Calu3 (cell line): ENCODE measurements around the gene CCDC177. TPM values are rescaled to one million over a fixed set of nuclear protein-coding genes. Genes with fewer than 3 reads are reported as not detected.

Experiments used
- BruUV-seq: library from RNA; stranded (reverse); fragments of 400-500 nt; replicated peaks from 2 replicates; lab custom pipeline; 2021; lab: Mats Ljungman, UMichigan
- CTCF ChIA-PET: fragments of 300-600 bp; sonication (Branson Sonifier 250); formaldehyde crosslinking; loops from one replicate; lab custom pipeline; 2022; ENCODE audit warnings: antibody characterized with exemption; lab: Charles Lee
- DNase-seq: peaks from one replicate; pipeline ENCODE4 v3.0.0; 2022
- H3K27ac Mint-ChIP-seq: one replicate; pipeline ENCODE4 v1.8.0; 2022; ENCODE audit warnings: mixed read lengths; ENCODE audit not compliant: unreplicated experiment
- H3K27me3 Mint-ChIP-seq: one replicate; pipeline ENCODE4 v1.8.0; 2022; ENCODE audit warnings: mixed read lengths; ENCODE audit not compliant: unreplicated experiment
- H3K36me3 Mint-ChIP-seq: one replicate; pipeline ENCODE4 v1.8.0; 2022; ENCODE audit warnings: mild to moderate bottlenecking, moderate library complexity, mixed read lengths; ENCODE audit not compliant: insufficient read depth, unreplicated experiment
- H3K4me1 Mint-ChIP-seq: one replicate; pipeline ENCODE4 v1.8.0; 2022; ENCODE audit warnings: mild to moderate bottlenecking, low read depth, mixed read lengths; ENCODE audit not compliant: unreplicated experiment
- H3K4me3 Mint-ChIP-seq: one replicate; pipeline ENCODE4 v1.8.0; 2022; ENCODE audit warnings: mild to moderate bottlenecking, low read depth, moderate library complexity, mixed read lengths; ENCODE audit not compliant: unreplicated experiment
- H3K9me3 Mint-ChIP-seq: one replicate; pipeline ENCODE4 v1.8.0; 2022; ENCODE audit warnings: low read depth, mixed read lengths; ENCODE audit not compliant: unreplicated experiment
- CTCF ChIP-seq: fragments of 200-600 bp; IDR thresholded peaks from one replicate; pipeline ENCODE4 v1.8.0; 2022; ENCODE audit warnings: antibody characterized with exemption; ENCODE audit not compliant: unreplicated experiment
- intact Hi-C: fragments of 100-400 bp; cut with micrococcal nuclease; formaldehyde crosslinking; loops from one replicate; pipeline ENCODE4 v1.10.0; 2022; ENCODE audit not compliant: unreplicated experiment
- total RNA-seq: library from RNA; stranded (reverse); gene quantifications from 2 replicates; pipeline ENCODE4 v1.2.3, GENCODE V29; 2022

The CCDC177 gene
- total RNA-seq, 1 experiment from 2014 or later: not detected

GRCh38 chr14:69540654-69541335, 33.9 kb downstream of the CCDC177 start:
- CTCF ChIA-PET: interaction anchor here (0.8 kb wide), 1 partner anchor 12 kb away, joined by 3 read pairs; no protein-coding TSS in a partner anchor
- no peak overlapping the region for H3K27ac Mint-ChIP-seq
- peaks cover 6% of the 10 kb centered on the region for H3K36me3 Mint-ChIP-seq
- no TSS peak for BruUV-seq
- no peak overlapping the region for H3K4me3 Mint-ChIP-seq
- DNase-seq: no peak
- H3K27me3 Mint-ChIP-seq: peaks cover 4% of the 10 kb centered on the region
- peaks cover 11% of the 10 kb centered on the region for H3K4me1 Mint-ChIP-seq
- H3K9me3 Mint-ChIP-seq: no peaks in the 10 kb centered on the region
- intact Hi-C loops: no loop called here
- no peak for TF ChIP-seq CTCF

- no peaks in the 10 kb centered on the region for H3K27me3 Mint-ChIP-seq
- peaks cover 11% of the 10 kb centered on the region for H3K4me1 Mint-ChIP-seq
- CTCF ChIA-PET: interaction anchor here (0.8 kb wide), 1 partner anchor 13 kb away, joined by 3 read pairs; no protein-coding TSS in a partner anchor
- intact Hi-C loops: no loop called here
- no peak for DNase-seq
- peaks cover 6% of the 10 kb centered on the region for H3K36me3 Mint-ChIP-seq
- no peak overlapping the region for H3K4me3 Mint-ChIP-seq
- BruUV-seq: no TSS peak
- no peak overlapping the region for H3K27ac Mint-ChIP-seq
- H3K9me3 Mint-ChIP-seq: no peaks in the 10 kb centered on the region
- TF ChIP-seq CTCF: no peak
Measured at GRCh38 chr14:69539631-69540410, 34.9 kb downstream of the CCDC177 start.

GRCh38 chr14:69538766-69539165, 35.9 kb downstream of the CCDC177 start:
- H3K36me3 Mint-ChIP-seq: peaks cover 5% of the 10 kb centered on the region
- H3K4me3 Mint-ChIP-seq: no peak overlapping the region
- no peak overlapping the region for H3K27ac Mint-ChIP-seq
- DNase-seq: no peak
- intact Hi-C loops: no loop called here
- no peaks in the 10 kb centered on the region for H3K27me3 Mint-ChIP-seq
- no peaks in the 10 kb centered on the region for H3K4me1 Mint-ChIP-seq
- CTCF ChIA-PET: no interaction called here
- BruUV-seq: no TSS peak
- no peak for TF ChIP-seq CTCF
- no peaks in the 10 kb centered on the region for H3K9me3 Mint-ChIP-seq

DNA sequence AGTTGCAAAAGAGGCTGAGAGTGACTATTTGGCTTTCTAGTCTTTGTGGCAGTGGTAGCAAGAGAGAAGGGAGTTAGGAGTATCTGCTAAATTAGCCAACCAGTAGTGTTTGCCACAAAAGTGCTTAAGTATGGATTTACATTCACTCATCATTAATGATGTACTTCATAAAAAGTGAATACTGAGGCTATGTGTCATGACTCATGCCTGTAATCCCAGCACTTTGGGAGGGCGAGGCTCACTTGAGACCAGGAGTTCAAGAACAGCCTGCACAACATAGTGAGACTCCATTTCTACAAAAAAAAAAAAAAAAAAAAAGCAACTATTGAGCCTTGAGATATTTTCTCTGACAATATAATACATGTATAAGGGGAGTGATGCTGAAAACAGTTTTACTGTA, 36.8 kb downstream of the CCDC177 start:
- intact Hi-C loops: no loop called here
- DNase-seq: no peak
- H3K27me3 Mint-ChIP-seq: no peaks in the 10 kb centered on the region
- H3K9me3 Mint-ChIP-seq: no peaks in the 10 kb centered on the region
- CTCF ChIA-PET: no interaction called here
- no peaks in the 10 kb centered on the region for H3K36me3 Mint-ChIP-seq
- H3K4me3 Mint-ChIP-seq: no peak overlapping the region
- BruUV-seq: no TSS peak
- TF ChIP-seq CTCF: no peak
- no peaks in the 10 kb centered on the region for H3K4me1 Mint-ChIP-seq
- no peak overlapping the region for H3K27ac Mint-ChIP-seq
